GM23248 (cell line): ENCODE data around the gene TAPT1. TPM values are rescaled to one million over a fixed set of nuclear protein-coding genes. Genes with fewer than 3 reads are reported as not detected.

Experiments
- DNase-seq: peaks from one replicate; pipeline ENCODE4 v3.0.0-alpha.2; 2015
- H2AFZ ChIP-seq: fragments of 200-600 bp; sonication (generic); 2 replicates; pipeline ENCODE4 v1.6.1; 2016; ENCODE audit warnings: antibody characterized with exemption
- H3F3A ChIP-seq: fragments of 200-600 bp; sonication (generic); 2 replicates; pipeline ENCODE4 v1.6.1; 2016; ENCODE audit warnings: mild to moderate bottlenecking, antibody characterized with exemption, mixed run types; ENCODE audit not compliant: insufficient read depth
- H3K27ac ChIP-seq: fragments of 200-600 bp; sonication (generic); 2 replicates; pipeline ENCODE4 v1.5.1; 2016; ENCODE audit warnings: mild to moderate bottlenecking
- H3K27me3 ChIP-seq: fragments of 200-600 bp; sonication (generic); replicated peaks from 2 replicates; pipeline ENCODE4 v1.6.1; 2016; ENCODE audit warnings: mild to moderate bottlenecking; ENCODE audit not compliant: insufficient read depth
- H3K36me3 ChIP-seq: fragments of 200-600 bp; sonication (generic); 2 replicates; pipeline ENCODE4 v1.6.1; 2016; ENCODE audit warnings: low read depth, mild to moderate bottlenecking
- H3K4me1 ChIP-seq: fragments of 200-600 bp; sonication (generic); 2 replicates; pipeline ENCODE4 v1.6.1; 2016; ENCODE audit warnings: mild to moderate bottlenecking; ENCODE audit not compliant: insufficient read depth
- H3K4me2 ChIP-seq: fragments of 200-600 bp; sonication (generic); one replicate; pipeline ENCODE4 v1.6.1; 2016; ENCODE audit warnings: mild to moderate bottlenecking; ENCODE audit not compliant: unreplicated experiment
- H3K4me3 ChIP-seq: fragments of 200-600 bp; sonication (generic); 2 replicates; pipeline ENCODE4 v1.5.1; 2016; ENCODE audit warnings: mild to moderate bottlenecking
- H3K79me2 ChIP-seq: fragments of 200-600 bp; sonication (generic); 2 replicates; pipeline ENCODE4 v1.6.1; 2016; ENCODE audit warnings: mild to moderate bottlenecking; ENCODE audit not compliant: insufficient read depth
- H3K9ac ChIP-seq: fragments of 200-600 bp; sonication (generic); 2 replicates; pipeline ENCODE4 v1.6.1; 2016; ENCODE audit warnings: mild to moderate bottlenecking
- H3K9me2 ChIP-seq: fragments of 200-600 bp; sonication (generic); 2 replicates; pipeline ENCODE4 v1.6.1; 2016; ENCODE audit warnings: mixed run types, mild to moderate bottlenecking, moderate library complexity; ENCODE audit not compliant: insufficient read depth
- H3K9me3 ChIP-seq: fragments of 200-600 bp; sonication (generic); one replicate; pipeline ENCODE4 v1.6.1; 2017; ENCODE audit warnings: low read depth
- H4K20me1 ChIP-seq: fragments of 200-600 bp; sonication (generic); 2 replicates; pipeline ENCODE4 v1.6.0; 2016; ENCODE audit not compliant: insufficient read depth
- EZH2 ChIP-seq: fragments of 200-600 bp; sonication (generic); IDR thresholded peaks from 2 replicates; pipeline ENCODE4 v1.6.1; 2018; ENCODE audit warnings: antibody characterized with exemption, mild to moderate bottlenecking; ENCODE audit not compliant: insufficient read depth, poor library complexity, severe bottlenecking
- EZH2phosphoT487 ChIP-seq: fragments of 200-600 bp; sonication (generic); IDR thresholded peaks from 2 replicates; pipeline ENCODE4 v1.6.1; 2018; ENCODE audit warnings: antibody characterized with exemption, moderate library complexity, mild to moderate bottlenecking, low read depth; ENCODE audit not compliant: insufficient read depth
- WGBS, 2 experiments: methylation state at CpG; one replicate each; pipeline ENCODE4 v1.1.6; 2015 to 2017; ENCODE audit warnings: low lambda C conversion rate in 2 of 2, low coverage in 1 of 2; ENCODE audit errors: missing lambda C conversion rate in 2 of 2; 5-methylcytosine and 5-hydroxymethylcytosine counted together
- in situ Hi-C: fragments of 300-500 bp; cut with MboI; formaldehyde crosslinking; loops from 2 replicates; pipeline ENCODE4 v1.15.0; 2020
- polyA plus RNA-seq: library from polyadenylated mRNA; unstranded; fragments of >200 nt; fragmentation: Nextera tagmentation; extraction: Ambion mirVana; gene quantifications from 2 replicates; pipeline ENCODE4 v1.2.1, GENCODE V29; 2016
- total RNA-seq: library from RNA; depleted of rRNA; stranded (reverse); fragments of >200 nt; shearing (Covaris generic); gene quantifications from 2 replicates; pipeline ENCODE4 v1.2.3, GENCODE V29; 2014

TAPT1 gene
- total and polyA plus RNA-seq, 2 experiments from 2014 or later = 7.8 to 13.2 TPM

- Histone ChIP-seq H3K27ac (no peak overlapping the region), H3K9ac (no peak overlapping the region), H3F3A (no peaks in the 10 kb centered on the region), H2AFZ (no peak overlapping the region), H3K27me3 (no peaks in the 10 kb centered on the region), H3K9me2 (no peaks in the 10 kb centered on the region), H3K79me2 (no peaks in the 10 kb centered on the region), H3K4me2 (no peak overlapping the region), H4K20me1 (no peaks in the 10 kb centered on the region), H3K4me3 (no peak overlapping the region), H3K36me3 (peaks cover 8% of the 10 kb centered on the region; the same call in 1 of the 2 replicates), H3K9me3 (no peaks in the 10 kb centered on the region), H3K4me1 (no peaks in the 10 kb centered on the region)
- in situ Hi-C loops = no loop called here
- 98 to 100% methylated on average over 1 of the region's 1 CpG for WGBS, 2 experiments
- TF ChIP-seq EZH2 = no peak
- TF ChIP-seq EZH2phosphoT487 = no peak
- DNase-seq = no peak
Measured at GRCh38 chr4:16186986-16187385, 39.3 kb downstream of the TAPT1 start.

- Histone ChIP-seq H3K79me2 (no peaks in the 10 kb centered on the region), H3K4me3 (no peak overlapping the region), H2AFZ (no peak overlapping the region), H3K4me2 (no peak overlapping the region), H3K9ac (no peak overlapping the region), H3K9me3 (no peaks in the 10 kb centered on the region), H3K4me1 (no peaks in the 10 kb centered on the region), H3K27me3 (no peaks in the 10 kb centered on the region), H3K9me2 (no peaks in the 10 kb centered on the region), H4K20me1 (no peaks in the 10 kb centered on the region), H3F3A (no peaks in the 10 kb centered on the region), H3K27ac (no peak overlapping the region), H3K36me3 (peaks cover 8% of the 10 kb centered on the region; the same call in 1 of the 2 replicates)
- in situ Hi-C loops = no loop called here
- WGBS, 2 experiments = 72 to 78% methylated on average over 2 of the region's 2 CpGs
- no peak for TF ChIP-seq EZH2phosphoT487
- no peak for TF ChIP-seq EZH2
- DNase-seq = no peak
Measured at GRCh38 chr4:16183604-16184003, 42.7 kb downstream of the TAPT1 start.

DNA sequence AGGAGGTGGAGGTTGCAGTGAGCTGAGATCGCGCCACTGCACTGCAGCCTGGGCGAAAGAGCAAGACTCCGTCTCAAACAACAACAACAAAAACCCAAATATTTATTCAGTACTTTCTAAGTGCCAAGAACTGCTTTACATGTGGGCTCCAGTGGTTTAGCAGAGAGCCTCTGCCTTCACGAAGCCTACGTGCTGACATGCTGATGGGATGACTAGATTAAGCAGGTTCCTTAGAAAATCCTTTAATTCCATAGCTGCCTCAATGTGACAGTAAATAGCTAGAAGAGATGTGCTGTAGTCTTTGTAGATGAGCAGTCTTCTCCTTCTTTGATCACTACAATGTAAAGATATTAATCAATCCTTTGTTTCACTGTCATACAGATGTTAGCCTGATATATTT is 49.6 kb downstream of the TAPT1 start:
- H3K4me1 ChIP-seq = no peaks in the 10 kb centered on the region

GRCh38 chr4:16171831-16172230 is 54.4 kb downstream of the TAPT1 start:
- no peak for DNase-seq
- in situ Hi-C loops = no loop called here
- WGBS, 2 experiments = 65 to 76% methylated on average over 7 of the region's 7 CpGs

More for the DNA sequence above, 49.6 kb downstream of the TAPT1 start:
- TF ChIP-seq EZH2phosphoT487 (no peak), EZH2 (no peak)
- Histone ChIP-seq H3K9me3 (no peaks in the 10 kb centered on the region), H2AFZ (no peak overlapping the region), H3K36me3 (no peaks in the 10 kb centered on the region), H3K9ac (no peak overlapping the region), H3K79me2 (no peaks in the 10 kb centered on the region), H3F3A (no peaks in the 10 kb centered on the region), H3K27me3 (no peaks in the 10 kb centered on the region), H3K9me2 (no peaks in the 10 kb centered on the region), H3K4me2 (no peak overlapping the region), H4K20me1 (no peaks in the 10 kb centered on the region), H3K4me3 (no peak overlapping the region), H3K27ac (no peak overlapping the region)
- 92% methylated on average over 6 of the region's 6 CpGs for WGBS, 2 experiments
- in situ Hi-C loops = no loop called here
- no peak for DNase-seq

GRCh38 chr4:16169490-16169889 is 56.8 kb downstream of the TAPT1 start:
- in situ Hi-C loops = no loop called here
- H3K79me2 ChIP-seq = no peaks in the 10 kb centered on the region
- no peak overlapping the region for H2AFZ ChIP-seq
- H3K9me2 ChIP-seq = no peaks in the 10 kb centered on the region
- H3K27me3 ChIP-seq = no peaks in the 10 kb centered on the region
- no peaks in the 10 kb centered on the region for H4K20me1 ChIP-seq
- no peak overlapping the region for H3K27ac ChIP-seq
- no peak overlapping the region for H3K4me2 ChIP-seq
- DNase-seq = no peak
- peaks cover 4% of the 10 kb centered on the region for H3K36me3 ChIP-seq
- no peak for TF ChIP-seq EZH2
- TF ChIP-seq EZH2phosphoT487 = no peak
- H3K4me3 ChIP-seq = no peak overlapping the region
- H3F3A ChIP-seq = no peaks in the 10 kb centered on the region
- no peaks in the 10 kb centered on the region for H3K9me3 ChIP-seq
- no peak overlapping the region for H3K9ac ChIP-seq
- WGBS, 2 experiments = 96 to 100% methylated on average over 4 of the region's 4 CpGs
- no peaks in the 10 kb centered on the region for H3K4me1 ChIP-seq

More at GRCh38 chr4:16171831-16172230, 54.4 kb downstream of the TAPT1 start:
- Histone ChIP-seq H3K9ac (no peak overlapping the region), H3F3A (no peaks in the 10 kb centered on the region), H3K27me3 (no peaks in the 10 kb centered on the region), H4K20me1 (no peaks in the 10 kb centered on the region), H3K4me3 (no peak overlapping the region), H3K36me3 (peaks cover 4% of the 10 kb centered on the region; the same call in 1 of the 2 replicates), H3K27ac (no peak overlapping the region), H3K4me2 (no peak overlapping the region), H2AFZ (no peak overlapping the region), H3K9me2 (no peaks in the 10 kb centered on the region), H3K79me2 (no peaks in the 10 kb centered on the region), H3K4me1 (no peaks in the 10 kb centered on the region), H3K9me3 (no peaks in the 10 kb centered on the region)
- TF ChIP-seq EZH2 (no peak), EZH2phosphoT487 (no peak)
